GM18502 (cell line): ENCODE data around the gene UPK1B.
"Not testable (repeated sequence)": the region's sequence is repeated elsewhere in the genome, so short reads cannot be mapped to it uniquely, and the experiment has no call there.

ENCODE experiments used
- ATAC-seq: cut with Tn5 transposase; IDR thresholded peaks from one replicate; pipeline ENCODE4 v1.9.1; 2021; ENCODE audit warnings: mild to moderate bottlenecking; ENCODE audit not compliant: unreplicated experiment, poor library complexity

The UPK1B gene

GRCh38 chr3:119243058-119243529, 69.7 kb downstream of the UPK1B start:
- not testable (repeated sequence) for ATAC-seq

GRCh38 chr3:119243712-119244111, 70.3 kb downstream of the UPK1B start:
- ATAC-seq, result no peak

DNA sequence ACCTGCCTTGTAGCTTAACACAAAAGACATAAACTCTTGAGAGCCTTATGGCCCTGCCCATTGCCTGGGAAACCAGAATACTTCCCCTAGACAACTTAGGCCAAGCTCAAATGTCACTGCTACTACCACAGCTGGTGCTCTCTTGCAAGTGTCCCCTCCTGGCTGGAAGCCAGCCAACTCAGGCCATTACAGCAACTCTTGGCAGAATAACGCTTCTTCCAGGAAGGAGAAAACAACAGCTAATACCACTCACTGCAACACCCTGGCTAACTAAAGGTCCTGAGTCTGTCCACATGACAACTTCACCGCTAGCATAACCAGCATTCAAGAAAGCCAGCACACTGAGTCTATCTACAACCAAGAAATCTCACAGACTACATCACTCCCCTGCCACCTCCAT, 72.4 kb downstream of the UPK1B start:
- no peak for ATAC-seq
